Nephron progenitor cell (in vitro differentiated cells): Measurements from ENCODE around the gene SH2B2.

ENCODE experiments used
- DNase-seq: peaks from one replicate; pipeline ENCODE4 v3.0.0; 2021
- H3K27ac Mint-ChIP-seq: 2 replicates; pipeline ENCODE4 v1.8.0; 2021; ENCODE audit warnings: mild to moderate bottlenecking, moderate library complexity, mixed read lengths
- H3K27me3 Mint-ChIP-seq: 2 replicates; pipeline ENCODE4 v1.8.0; 2021; ENCODE audit warnings: mild to moderate bottlenecking, low read depth, mixed read lengths; ENCODE audit not compliant: poor library complexity
- H3K36me3 Mint-ChIP-seq: 2 replicates; pipeline ENCODE4 v1.8.0; 2021; ENCODE audit warnings: low read depth, mixed read lengths
- H3K4me1 Mint-ChIP-seq: 2 replicates; pipeline ENCODE4 v1.8.0; 2021; ENCODE audit warnings: mixed read lengths
- H3K4me3 Mint-ChIP-seq: 2 replicates; pipeline ENCODE4 v1.8.0; 2021; ENCODE audit warnings: mild to moderate bottlenecking, moderate library complexity, mixed read lengths
- H3K9me3 Mint-ChIP-seq: 2 replicates; pipeline ENCODE4 v1.8.0; 2021; ENCODE audit warnings: mild to moderate bottlenecking, moderate library complexity, mixed read lengths
- TF ChIP-seq, protein P1 (sequence below): fragments of 200-600 bp; sonication (generic); IDR thresholded peaks from 2 replicates; pipeline ENCODE4 v1.5.0; 2021; ENCODE audit warnings: antibody characterized with exemption

SH2B2 gene

DNA sequence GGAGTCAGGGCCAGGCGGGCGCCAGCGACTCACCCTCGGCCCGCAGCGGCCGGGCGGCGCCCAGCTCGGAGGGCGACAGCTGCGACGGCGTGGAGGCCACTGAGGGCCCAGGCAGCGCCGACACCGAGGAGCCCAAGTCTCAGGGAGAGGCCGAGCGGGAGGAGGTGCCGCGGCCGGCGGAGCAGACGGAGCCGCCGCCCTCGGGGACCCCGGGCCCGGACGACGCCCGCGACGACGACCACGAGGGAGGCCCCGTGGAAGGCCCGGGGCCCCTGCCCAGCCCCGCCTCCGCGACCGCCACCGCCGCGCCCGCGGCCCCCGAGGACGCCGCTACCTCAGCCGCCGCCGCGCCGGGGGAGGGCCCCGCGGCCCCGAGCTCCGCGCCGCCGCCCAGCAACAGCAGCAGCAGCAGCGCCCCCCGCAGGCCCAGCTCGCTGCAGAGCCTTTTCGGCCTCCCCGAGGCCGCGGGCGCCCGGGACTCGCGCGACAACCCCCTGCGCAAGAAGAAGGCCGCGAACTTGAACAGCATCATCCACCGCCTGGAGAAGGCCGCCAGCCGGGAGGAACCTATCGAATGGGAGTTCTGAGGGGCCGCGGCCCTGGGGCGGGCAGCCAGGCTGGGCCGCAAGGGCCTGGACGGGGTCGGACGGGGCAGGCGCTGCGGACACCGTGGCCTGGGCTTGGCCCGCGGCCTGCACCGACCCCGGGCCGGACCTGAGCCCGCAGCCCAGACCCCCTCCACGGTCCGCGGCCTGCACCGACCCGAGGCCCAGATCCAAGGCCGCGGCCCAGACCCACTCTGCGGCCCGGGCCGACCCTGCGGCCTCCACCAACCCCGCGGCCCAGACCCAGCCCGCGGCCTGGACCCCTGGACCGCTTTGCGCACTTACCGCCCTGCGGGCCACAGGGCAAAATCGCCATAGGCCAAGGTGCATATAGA is 37.9 kb upstream of the SH2B2 start:
- Mint-ChIP-seq H3K9me3 (no peaks in the 10 kb centered on the region), H3K27me3 (no peaks in the 10 kb centered on the region), H3K36me3 (peaks cover 26% of the 10 kb centered on the region), H3K27ac (no peak overlapping the region), H3K4me3 (no peak overlapping the region), H3K4me1 (peaks cover 22% of the 10 kb centered on the region)
- TF ChIP-seq, protein P1, sequence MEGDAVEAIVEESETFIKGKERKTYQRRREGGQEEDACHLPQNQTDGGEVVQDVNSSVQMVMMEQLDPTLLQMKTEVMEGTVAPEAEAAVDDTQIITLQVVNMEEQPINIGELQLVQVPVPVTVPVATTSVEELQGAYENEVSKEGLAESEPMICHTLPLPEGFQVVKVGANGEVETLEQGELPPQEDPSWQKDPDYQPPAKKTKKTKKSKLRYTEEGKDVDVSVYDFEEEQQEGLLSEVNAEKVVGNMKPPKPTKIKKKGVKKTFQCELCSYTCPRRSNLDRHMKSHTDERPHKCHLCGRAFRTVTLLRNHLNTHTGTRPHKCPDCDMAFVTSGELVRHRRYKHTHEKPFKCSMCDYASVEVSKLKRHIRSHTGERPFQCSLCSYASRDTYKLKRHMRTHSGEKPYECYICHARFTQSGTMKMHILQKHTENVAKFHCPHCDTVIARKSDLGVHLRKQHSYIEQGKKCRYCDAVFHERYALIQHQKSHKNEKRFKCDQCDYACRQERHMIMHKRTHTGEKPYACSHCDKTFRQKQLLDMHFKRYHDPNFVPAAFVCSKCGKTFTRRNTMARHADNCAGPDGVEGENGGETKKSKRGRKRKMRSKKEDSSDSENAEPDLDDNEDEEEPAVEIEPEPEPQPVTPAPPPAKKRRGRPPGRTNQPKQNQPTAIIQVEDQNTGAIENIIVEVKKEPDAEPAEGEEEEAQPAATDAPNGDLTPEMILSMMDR = no peak
- DNase-seq = no peak

DNA sequence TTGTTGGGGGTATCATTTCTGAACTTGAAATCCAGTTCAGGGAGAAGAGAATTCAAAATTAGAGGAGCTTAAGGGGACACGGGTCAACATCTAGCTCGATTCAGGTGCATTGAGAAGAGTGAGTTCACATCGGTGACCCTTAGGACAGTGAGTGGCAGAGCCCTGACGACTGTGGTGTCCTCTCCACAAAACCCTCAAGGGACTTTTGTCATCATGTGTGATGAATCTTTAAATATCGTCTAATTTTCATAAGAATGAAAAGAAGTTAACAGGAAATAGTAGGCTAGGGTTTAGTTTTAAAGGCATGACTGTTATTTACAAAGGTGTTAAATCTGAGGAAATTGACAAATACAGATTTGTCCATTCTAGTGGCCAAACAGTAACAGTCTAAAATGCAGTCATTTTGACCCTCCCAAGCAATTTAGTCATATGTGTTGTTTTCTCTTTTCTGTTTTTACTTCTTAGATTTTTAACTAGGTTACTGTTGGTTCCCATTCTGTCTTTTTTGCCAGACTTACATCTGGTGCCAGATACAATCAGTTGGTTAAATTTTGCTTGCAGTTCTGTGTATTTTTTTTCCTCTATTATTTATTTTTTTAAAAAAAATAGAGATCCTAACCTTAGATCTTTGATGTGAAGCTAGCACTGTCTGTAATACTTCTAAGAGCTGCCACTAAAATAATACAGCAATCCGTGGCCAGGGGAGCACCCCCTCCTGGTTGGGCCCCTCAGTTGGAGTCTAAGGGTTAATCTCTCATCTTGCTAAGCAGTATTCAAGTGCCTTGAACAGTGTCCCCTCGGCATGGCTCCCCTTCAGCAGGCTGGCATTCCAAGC is 34.9 kb upstream of the SH2B2 start:
- no peak overlapping the region for H3K27ac Mint-ChIP-seq
- H3K36me3 Mint-ChIP-seq = peaks cover 40% of the 10 kb centered on the region
- TF ChIP-seq, protein P1 = no peak
- H3K27me3 Mint-ChIP-seq = no peaks in the 10 kb centered on the region
- DNase-seq = no peak
- H3K4me1 Mint-ChIP-seq = peaks cover 33% of the 10 kb centered on the region
- H3K4me3 Mint-ChIP-seq = no peak overlapping the region
- no peaks in the 10 kb centered on the region for H3K9me3 Mint-ChIP-seq

DNA sequence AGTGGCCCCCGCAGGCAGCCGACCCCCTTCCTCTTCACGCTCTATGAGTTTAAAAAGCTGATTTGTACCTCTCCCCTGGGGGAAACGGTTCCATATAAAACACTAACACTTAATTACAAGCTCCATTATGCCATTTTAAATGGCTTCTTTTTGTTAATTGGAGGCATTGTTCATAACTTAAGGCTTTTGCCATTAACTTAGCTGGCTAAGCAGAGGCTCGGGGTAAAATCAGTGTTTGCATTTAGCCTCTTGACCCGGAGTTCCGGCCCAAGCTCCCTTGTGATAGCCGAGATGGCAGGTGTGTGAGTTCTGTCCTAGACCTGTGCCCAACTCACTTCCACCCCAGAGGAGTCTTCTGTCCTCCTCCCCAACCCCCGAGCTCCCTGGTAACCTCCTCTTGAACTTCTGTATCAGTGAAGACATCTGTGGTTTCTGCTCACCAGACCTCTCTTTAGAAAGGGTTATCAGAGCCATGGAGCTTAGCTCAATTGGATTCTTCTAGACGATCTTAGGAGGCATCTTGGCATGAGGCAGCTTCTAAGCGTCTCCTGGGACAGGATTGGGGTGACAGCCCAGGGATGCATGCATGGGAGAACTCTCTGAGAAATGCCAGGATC is 34.2 kb upstream of the SH2B2 start:
- H3K27me3 Mint-ChIP-seq = peaks cover 3% of the 10 kb centered on the region
- H3K36me3 Mint-ChIP-seq = peaks cover 41% of the 10 kb centered on the region
- peaks cover 37% of the 10 kb centered on the region for H3K4me1 Mint-ChIP-seq
- no peak overlapping the region for H3K4me3 Mint-ChIP-seq
- TF ChIP-seq, protein P1 = no peak
- peak overlapping the region; percentile 44 for H3K27ac Mint-ChIP-seq
- no peak for DNase-seq
- no peaks in the 10 kb centered on the region for H3K9me3 Mint-ChIP-seq

DNA sequence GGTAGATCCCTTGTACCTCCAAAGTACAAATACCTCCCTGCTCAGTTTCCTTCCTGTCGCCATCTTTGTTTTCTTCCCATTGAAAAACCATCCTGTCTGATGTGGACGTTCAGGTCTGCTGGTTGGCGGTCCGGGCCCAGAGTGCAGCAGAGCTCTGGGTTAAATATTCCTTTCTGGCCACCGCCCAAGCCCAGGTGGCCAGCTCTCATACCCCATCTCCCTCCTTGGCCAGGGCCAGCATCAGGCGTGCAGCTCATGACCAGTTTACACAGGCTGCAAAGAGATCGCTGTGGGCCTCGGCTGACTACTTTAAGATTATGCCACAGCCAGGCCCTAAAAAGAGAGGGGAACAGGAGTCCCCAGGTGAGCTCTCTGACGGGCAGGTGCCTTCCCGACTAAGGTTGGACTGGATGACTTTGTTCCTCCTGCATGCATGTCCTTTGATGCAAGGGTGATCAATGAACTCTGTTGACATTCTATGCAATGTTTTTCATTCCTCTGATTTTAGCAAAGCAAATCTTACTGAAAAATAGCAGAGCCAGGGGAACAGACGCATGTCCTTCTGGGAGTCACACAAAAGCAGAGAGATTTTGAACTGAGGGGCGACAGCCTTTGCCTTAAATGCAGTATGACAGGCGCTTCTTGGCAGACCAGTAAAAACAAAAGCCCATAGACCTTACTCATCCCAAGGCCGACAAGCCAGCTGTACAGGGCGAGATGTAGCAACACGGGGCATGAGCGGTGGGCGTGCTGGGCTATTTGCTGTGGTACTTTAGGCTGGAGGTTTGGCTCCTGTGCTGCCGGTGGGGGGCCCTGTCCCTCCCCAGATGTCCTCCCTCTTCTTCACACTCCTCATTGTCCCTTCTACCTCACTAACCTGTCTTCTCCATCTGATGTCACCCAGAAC is 33.3 kb upstream of the SH2B2 start:
- peaks cover 43% of the 10 kb centered on the region for H3K36me3 Mint-ChIP-seq
- H3K9me3 Mint-ChIP-seq = no peaks in the 10 kb centered on the region
- TF ChIP-seq, protein P1 = no peak

DNA sequence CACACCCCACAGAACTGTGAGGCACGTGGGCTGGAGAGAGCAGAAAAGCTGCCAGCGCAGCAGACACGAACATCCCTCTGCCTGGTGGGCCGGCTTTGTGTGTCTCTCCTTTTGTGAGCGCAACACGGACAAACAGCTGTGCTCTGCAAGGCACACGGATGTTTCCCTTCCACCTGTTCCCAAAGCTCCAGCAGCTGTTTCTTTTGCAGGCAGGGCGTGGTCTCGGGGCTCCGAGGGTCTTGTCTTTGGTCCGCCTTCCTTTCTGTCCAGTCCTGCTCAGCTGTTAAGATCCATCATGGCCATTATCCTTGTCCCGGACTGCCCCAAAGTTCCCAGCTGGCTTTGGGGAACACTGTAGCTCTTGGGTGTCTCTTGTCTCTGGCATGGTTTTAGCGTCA is 32.7 kb upstream of the SH2B2 start:
- H3K36me3 Mint-ChIP-seq = peaks cover 48% of the 10 kb centered on the region
- no peak for DNase-seq
- H3K9me3 Mint-ChIP-seq = no peaks in the 10 kb centered on the region
- TF ChIP-seq, protein P1 = no peak
- peak overlapping the region; percentile 24 for H3K27ac Mint-ChIP-seq
- no peak overlapping the region for H3K4me3 Mint-ChIP-seq
- peaks cover 7% of the 10 kb centered on the region for H3K27me3 Mint-ChIP-seq
- peaks cover 51% of the 10 kb centered on the region for H3K4me1 Mint-ChIP-seq

More for the DNA sequence above, 33.3 kb upstream of the SH2B2 start:
- peaks cover 7% of the 10 kb centered on the region for H3K27me3 Mint-ChIP-seq
- H3K4me3 Mint-ChIP-seq = no peak overlapping the region
- H3K27ac Mint-ChIP-seq = no peak overlapping the region
- no peak for DNase-seq
- peaks cover 46% of the 10 kb centered on the region for H3K4me1 Mint-ChIP-seq
